ENCODE data around the gene SLC5A11.

DNA sequence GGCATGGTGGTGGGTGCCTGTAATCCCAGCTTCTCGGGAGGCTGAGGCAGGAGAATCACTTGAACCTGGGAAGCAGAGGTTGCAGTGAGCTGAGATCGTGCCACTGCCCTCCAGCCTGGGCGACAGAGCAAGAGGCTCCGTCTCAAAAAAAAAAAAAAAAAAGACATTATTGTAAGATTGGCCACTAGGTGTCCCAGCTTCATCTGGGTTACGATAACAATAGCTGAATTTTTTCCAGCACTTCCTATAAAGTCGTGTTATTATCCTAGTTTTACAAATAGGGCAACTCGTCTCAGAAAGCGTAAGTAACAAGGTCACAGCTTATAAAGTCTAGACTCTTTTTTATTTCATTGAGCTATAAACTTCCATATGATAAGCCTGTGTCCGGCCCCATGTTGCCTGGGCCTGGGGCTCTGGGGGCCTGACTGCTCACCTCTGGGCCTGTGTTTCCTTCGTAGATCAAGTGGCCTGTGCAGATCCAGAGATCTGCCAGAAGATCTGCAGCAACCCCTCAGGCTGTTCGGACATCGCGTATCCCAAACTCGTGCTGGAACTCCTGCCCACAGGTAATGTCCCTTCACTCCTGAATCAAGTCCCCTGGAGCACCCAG lies 60.5 kb downstream of the SLC5A11 start:
- TF ChIP-seq, protein P1, sequence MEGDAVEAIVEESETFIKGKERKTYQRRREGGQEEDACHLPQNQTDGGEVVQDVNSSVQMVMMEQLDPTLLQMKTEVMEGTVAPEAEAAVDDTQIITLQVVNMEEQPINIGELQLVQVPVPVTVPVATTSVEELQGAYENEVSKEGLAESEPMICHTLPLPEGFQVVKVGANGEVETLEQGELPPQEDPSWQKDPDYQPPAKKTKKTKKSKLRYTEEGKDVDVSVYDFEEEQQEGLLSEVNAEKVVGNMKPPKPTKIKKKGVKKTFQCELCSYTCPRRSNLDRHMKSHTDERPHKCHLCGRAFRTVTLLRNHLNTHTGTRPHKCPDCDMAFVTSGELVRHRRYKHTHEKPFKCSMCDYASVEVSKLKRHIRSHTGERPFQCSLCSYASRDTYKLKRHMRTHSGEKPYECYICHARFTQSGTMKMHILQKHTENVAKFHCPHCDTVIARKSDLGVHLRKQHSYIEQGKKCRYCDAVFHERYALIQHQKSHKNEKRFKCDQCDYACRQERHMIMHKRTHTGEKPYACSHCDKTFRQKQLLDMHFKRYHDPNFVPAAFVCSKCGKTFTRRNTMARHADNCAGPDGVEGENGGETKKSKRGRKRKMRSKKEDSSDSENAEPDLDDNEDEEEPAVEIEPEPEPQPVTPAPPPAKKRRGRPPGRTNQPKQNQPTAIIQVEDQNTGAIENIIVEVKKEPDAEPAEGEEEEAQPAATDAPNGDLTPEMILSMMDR (conservative IDR thresholded peaks at IDR 0.05): peak; percentile 74
- TF ChIP-seq ZFX (IDR thresholded peaks at IDR 0.05): no peak
